ENCODE measurements around the gene SHOC2. TPM values are rescaled to one million over a fixed set of nuclear protein-coding genes. Genes with fewer than 3 reads are reported as not detected.

The SHOC2 gene
- total and polyA plus RNA-seq, 2 donors (not counting 1 experiment from before 2014, with no cell fraction given): 45.3 to 83.6 TPM

- H3K79me2 ChIP-seq (ENCODE audit: control insufficient read depth, insufficient read depth, low read length): peaks cover 48% of the 10 kb centered on the region
- H3K4me3 ChIP-seq (replicated peaks in 1 of 4; ENCODE audit: control extremely low read depth in 1 of 4, insufficient read depth in 1 of 4, low read depth in 3 of 4, low read length in 4 of 4): no peak overlapping the region
- H3K9ac ChIP-seq (ENCODE audit: insufficient read depth, low read length): no peak overlapping the region
- H2AFZ ChIP-seq (ENCODE audit: low read length): no peak overlapping the region
- TF ChIP-seq CTCF (conservative IDR thresholded peaks at IDR 0.05 in 1 of 2, IDR thresholded peaks at IDR 0.05 in 1 of 2; ENCODE audit: low read depth in 1 of 2, low read length in 2 of 2): no peak
- peaks cover 2% of the 10 kb centered on the region for H3K4me1 ChIP-seq (ENCODE audit: control insufficient read depth, extremely low read depth, insufficient read depth, low read length)
- no peaks in the 10 kb centered on the region for H3K9me3 ChIP-seq (ENCODE audit: control insufficient read depth, insufficient read depth, low read depth, low read length)
- H3K27ac ChIP-seq (ENCODE audit: insufficient read depth, low read length): no peak overlapping the region
- H3K36me3 ChIP-seq (ENCODE audit: control insufficient read depth, insufficient read depth, low read length): no peaks in the 10 kb centered on the region
- no peak for DNase-seq (ENCODE audit: low read depth in 2 of 2)
- H3K4me2 ChIP-seq (ENCODE audit: extremely low read depth, insufficient read depth, low read length): no peak overlapping the region
- no peaks in the 10 kb centered on the region for H3K27me3 ChIP-seq (ENCODE audit: control insufficient read depth, insufficient read depth, low read length)
- no peaks in the 10 kb centered on the region for H4K20me1 ChIP-seq (ENCODE audit: control insufficient read depth, extremely low read depth, insufficient read depth, low read length)
Observed at GRCh38 chr10:110966146-110966545, 46.7 kb downstream of the SHOC2 start.

GRCh38 chr10:110967009-110967630 lies 47.7 kb downstream of the SHOC2 start:
- no peaks in the 10 kb centered on the region for H3K9me3 ChIP-seq (ENCODE audit: control insufficient read depth, insufficient read depth, low read depth, low read length)
- H3K27ac ChIP-seq (ENCODE audit: insufficient read depth, low read length): no peak overlapping the region
- H3K27me3 ChIP-seq (ENCODE audit: control insufficient read depth, insufficient read depth, low read length): no peaks in the 10 kb centered on the region
- H3K79me2 ChIP-seq (ENCODE audit: control insufficient read depth, insufficient read depth, low read length): peaks cover 50% of the 10 kb centered on the region
- no peak overlapping the region for H2AFZ ChIP-seq (ENCODE audit: low read length)
- no peak overlapping the region for H3K4me2 ChIP-seq (ENCODE audit: extremely low read depth, insufficient read depth, low read length)
- TF ChIP-seq CTCF (conservative IDR thresholded peaks at IDR 0.05 in 1 of 2, IDR thresholded peaks at IDR 0.05 in 1 of 2; ENCODE audit: low read depth in 1 of 2, low read length in 2 of 2) (no peak), EZH2 (IDR thresholded peaks at IDR 0.05; ENCODE audit: low read length, missing control alignments) (no peak)
- no peak for DNase-seq (ENCODE audit: low read depth in 2 of 2)
- H3K4me1 ChIP-seq (ENCODE audit: control insufficient read depth, extremely low read depth, insufficient read depth, low read length): peaks cover 2% of the 10 kb centered on the region
- H4K20me1 ChIP-seq (ENCODE audit: control insufficient read depth, extremely low read depth, insufficient read depth, low read length): no peaks in the 10 kb centered on the region
- H3K4me3 ChIP-seq (replicated peaks in 1 of 4; ENCODE audit: control extremely low read depth in 1 of 4, insufficient read depth in 1 of 4, low read depth in 3 of 4, low read length in 4 of 4): no peak overlapping the region
- H3K9ac ChIP-seq (ENCODE audit: insufficient read depth, low read length): no peak overlapping the region
- H3K36me3 ChIP-seq (ENCODE audit: control insufficient read depth, insufficient read depth, low read length): no peaks in the 10 kb centered on the region

- H3K27me3 ChIP-seq (ENCODE audit: control insufficient read depth, insufficient read depth, low read length): no peaks in the 10 kb centered on the region
- DNase-seq (ENCODE audit: low read depth in 2 of 2): no peak
- peaks cover 2% of the 10 kb centered on the region for H3K4me1 ChIP-seq (ENCODE audit: control insufficient read depth, extremely low read depth, insufficient read depth, low read length)
- TF ChIP-seq CTCF (conservative IDR thresholded peaks at IDR 0.05 in 1 of 2, IDR thresholded peaks at IDR 0.05 in 1 of 2; ENCODE audit: low read depth in 1 of 2, low read length in 2 of 2) (no peak), EZH2 (IDR thresholded peaks at IDR 0.05; ENCODE audit: low read length, missing control alignments) (no peak)
- H3K27ac ChIP-seq (ENCODE audit: insufficient read depth, low read length): no peak overlapping the region
- no peaks in the 10 kb centered on the region for H3K36me3 ChIP-seq (ENCODE audit: control insufficient read depth, insufficient read depth, low read length)
- no peaks in the 10 kb centered on the region for H4K20me1 ChIP-seq (ENCODE audit: control insufficient read depth, extremely low read depth, insufficient read depth, low read length)
- H3K4me3 ChIP-seq (replicated peaks in 1 of 4; ENCODE audit: control extremely low read depth in 1 of 4, insufficient read depth in 1 of 4, low read depth in 3 of 4, low read length in 4 of 4): no peak overlapping the region
- H3K4me2 ChIP-seq (ENCODE audit: extremely low read depth, insufficient read depth, low read length): no peak overlapping the region
- no peaks in the 10 kb centered on the region for H3K9me3 ChIP-seq (ENCODE audit: control insufficient read depth, insufficient read depth, low read depth, low read length)
- H3K9ac ChIP-seq (ENCODE audit: insufficient read depth, low read length): no peak overlapping the region
- H2AFZ ChIP-seq (ENCODE audit: low read length): no peak overlapping the region
- peaks cover 50% of the 10 kb centered on the region for H3K79me2 ChIP-seq (ENCODE audit: control insufficient read depth, insufficient read depth, low read length)
Observed at GRCh38 chr10:110967645-110968044, 48.2 kb downstream of the SHOC2 start.
